ENCODE measurements around the gene KDM4E. TPM values are rescaled to one million over a fixed set of nuclear protein-coding genes. Genes with fewer than 3 reads are reported as not detected.
"Not testable (repeated sequence)": the region's sequence is repeated elsewhere in the genome, so short reads cannot be mapped to it uniquely, and the experiment has no call there.

The KDM4E gene
- total RNA-seq, 1 donor from 2014 or later, result not detected

DNA sequence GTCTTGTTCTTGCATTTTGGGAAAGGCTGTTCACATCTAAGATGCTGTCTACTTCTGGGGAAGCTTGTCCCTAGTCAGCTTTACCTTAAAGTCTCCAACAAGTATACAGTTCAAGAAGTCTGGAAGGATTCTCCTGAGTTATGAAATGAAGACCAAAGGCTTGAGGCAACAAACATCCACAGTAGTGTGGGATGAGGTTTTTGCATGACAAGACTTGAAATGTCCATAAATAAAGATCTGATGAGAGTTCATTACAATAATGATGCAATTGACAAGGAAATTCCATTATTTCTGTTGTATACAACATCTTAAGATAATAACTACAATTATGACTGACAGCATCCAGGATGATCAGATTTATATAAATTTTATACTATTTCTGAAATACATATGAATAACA lies 21.3 kb upstream of the KDM4E start:
- H3K4me3 ChIP-seq (ENCODE audit: low read depth, low read length), result no peak overlapping the region
- TF ChIP-seq, protein P1, sequence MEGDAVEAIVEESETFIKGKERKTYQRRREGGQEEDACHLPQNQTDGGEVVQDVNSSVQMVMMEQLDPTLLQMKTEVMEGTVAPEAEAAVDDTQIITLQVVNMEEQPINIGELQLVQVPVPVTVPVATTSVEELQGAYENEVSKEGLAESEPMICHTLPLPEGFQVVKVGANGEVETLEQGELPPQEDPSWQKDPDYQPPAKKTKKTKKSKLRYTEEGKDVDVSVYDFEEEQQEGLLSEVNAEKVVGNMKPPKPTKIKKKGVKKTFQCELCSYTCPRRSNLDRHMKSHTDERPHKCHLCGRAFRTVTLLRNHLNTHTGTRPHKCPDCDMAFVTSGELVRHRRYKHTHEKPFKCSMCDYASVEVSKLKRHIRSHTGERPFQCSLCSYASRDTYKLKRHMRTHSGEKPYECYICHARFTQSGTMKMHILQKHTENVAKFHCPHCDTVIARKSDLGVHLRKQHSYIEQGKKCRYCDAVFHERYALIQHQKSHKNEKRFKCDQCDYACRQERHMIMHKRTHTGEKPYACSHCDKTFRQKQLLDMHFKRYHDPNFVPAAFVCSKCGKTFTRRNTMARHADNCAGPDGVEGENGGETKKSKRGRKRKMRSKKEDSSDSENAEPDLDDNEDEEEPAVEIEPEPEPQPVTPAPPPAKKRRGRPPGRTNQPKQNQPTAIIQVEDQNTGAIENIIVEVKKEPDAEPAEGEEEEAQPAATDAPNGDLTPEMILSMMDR (conservative IDR thresholded peaks at IDR 0.05; ENCODE audit: low read depth, low read length), result no peak
- no peak for DNase-seq (ENCODE audit: low read depth)

DNA sequence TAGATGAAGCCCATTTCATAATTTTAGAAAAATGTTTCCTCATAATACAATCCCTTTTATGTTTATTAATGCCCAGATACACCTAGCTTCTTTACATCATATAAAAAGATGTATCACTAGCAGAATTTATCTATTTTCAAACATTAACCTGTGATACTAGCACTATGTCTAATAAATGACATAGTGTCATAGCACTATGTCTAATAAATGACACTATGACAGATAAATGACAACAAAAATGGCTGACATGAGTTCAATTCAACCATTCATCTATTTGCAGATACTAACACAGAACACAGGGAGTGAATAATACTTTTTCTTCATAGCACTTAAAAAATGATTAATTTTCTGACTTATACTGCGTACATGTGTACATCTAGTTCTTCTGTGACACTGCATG lies 19.4 kb upstream of the KDM4E start:
- no peak overlapping the region for H3K4me3 ChIP-seq (ENCODE audit: low read depth, low read length)
- TF ChIP-seq, protein P1 (conservative IDR thresholded peaks at IDR 0.05; ENCODE audit: low read depth, low read length), result no peak
- DNase-seq (ENCODE audit: low read depth), result no peak

GRCh38 chr11:95011376-95011775 lies 13.7 kb upstream of the KDM4E start:
- TF ChIP-seq, protein P1 (conservative IDR thresholded peaks at IDR 0.05; ENCODE audit: low read depth, low read length), result no peak
- H3K4me3 ChIP-seq (ENCODE audit: low read depth, low read length), result no peak overlapping the region
- DNase-seq (ENCODE audit: low read depth), result no peak

DNA sequence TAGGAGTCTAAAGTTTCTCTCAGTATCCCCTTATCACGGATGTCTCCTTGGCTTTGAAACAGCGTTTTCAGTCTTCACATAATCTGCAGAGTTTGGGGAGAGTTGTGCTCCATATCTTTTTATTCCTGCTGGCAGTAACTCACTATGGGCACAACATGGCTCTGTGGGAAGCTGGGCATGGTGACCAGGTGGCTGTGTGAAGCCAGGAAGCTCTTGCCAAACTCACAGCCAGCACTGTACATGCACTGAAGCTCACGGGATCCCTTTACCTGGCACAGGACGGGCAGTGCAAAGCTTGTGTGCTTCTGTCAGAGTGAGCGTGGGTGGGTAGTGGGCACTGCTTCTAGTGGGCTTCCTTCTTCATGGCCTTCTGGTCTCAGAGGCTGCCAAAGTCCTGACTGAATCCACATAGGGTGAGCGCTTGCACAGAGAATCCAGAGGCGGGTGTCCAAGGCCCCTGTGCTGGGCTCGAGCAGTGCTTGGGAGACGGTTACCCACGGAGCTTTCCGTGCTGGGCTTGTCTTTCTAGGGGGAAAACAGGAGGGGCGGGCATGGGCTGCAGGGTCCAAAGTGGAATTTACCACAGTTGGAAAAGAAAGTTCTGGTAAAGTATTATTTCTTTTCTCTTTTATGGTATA lies 10.8 kb upstream of the KDM4E start:
- H3K4me3 ChIP-seq (ENCODE audit: low read depth, low read length), result no peak overlapping the region
- DNase-seq (ENCODE audit: low read depth), result no peak
- TF ChIP-seq, protein P1 (conservative IDR thresholded peaks at IDR 0.05; ENCODE audit: low read depth, low read length), result no peak

- TF ChIP-seq, protein P1 (conservative IDR thresholded peaks at IDR 0.05; ENCODE audit: low read depth, low read length), result no peak
- DNase-seq (ENCODE audit: low read depth), result no peak
- H3K4me3 ChIP-seq (ENCODE audit: low read depth, low read length), result no peak overlapping the region
Measured at GRCh38 chr11:95016139-95016538, 8.9 kb upstream of the KDM4E start.

- not testable (repeated sequence) for H3K4me3 ChIP-seq (ENCODE audit: low read depth, low read length); DNase-seq (ENCODE audit: low read depth)
Measured at GRCh38 chr11:95021468-95021867, 3.6 kb upstream of the KDM4E start.

- DNase-seq (ENCODE audit: low read depth); H3K4me3 ChIP-seq (ENCODE audit: low read depth, low read length): not testable (repeated sequence)
Measured at GRCh38 chr11:95025594-95025993, 536 bp downstream of the KDM4E start.

- no peak overlapping the region for H3K4me3 ChIP-seq (ENCODE audit: low read depth, low read length)
- no peak for DNase-seq (ENCODE audit: low read depth)
- TF ChIP-seq, protein P1 (conservative IDR thresholded peaks at IDR 0.05; ENCODE audit: low read depth, low read length), result no peak
Measured at GRCh38 chr11:95028357-95028756, 3.3 kb downstream of the KDM4E start.
